Activated T-cell treated with anti-CD3 and anti-CD28 coated beads, Interleukin-2, amount 50 U/mL, for 4 hours (primary cell): ENCODE measurements around the gene UBE4B. TPM values are rescaled to one million over a fixed set of nuclear protein-coding genes. Genes with fewer than 3 reads are reported as not detected.
"Not testable (repeated sequence)": the region's sequence is repeated elsewhere in the genome, so short reads cannot be mapped to it uniquely, and the experiment has no call there.

ENCODE experiments used
- ATAC-seq, 2 donors: fragments of 200-7000 bp; cut with Tn5 transposase; one replicate each; pipeline ENCODE4 v1.10.0; 2021
- DNase-seq: peaks from one replicate; pipeline ENCODE4 v3.0.0-alpha.2; 2020
- H3K27me3 Mint-ChIP-seq: one replicate; pipeline ENCODE4 v1.8.0; 2021; ENCODE audit warnings: low read depth, mixed read lengths
- H3K36me3 Mint-ChIP-seq: one replicate; pipeline ENCODE4 v1.8.0; 2022; ENCODE audit warnings: mixed read lengths; ENCODE audit not compliant: insufficient read depth
- H3K4me1 Mint-ChIP-seq: one replicate; pipeline ENCODE4 v1.8.0; 2021; ENCODE audit warnings: low read depth, mixed read lengths
- H3K4me3 Mint-ChIP-seq: one replicate; pipeline ENCODE4 v1.8.0; 2021; ENCODE audit warnings: mild to moderate bottlenecking, moderate library complexity, mixed read lengths
- H3K9me3 Mint-ChIP-seq: one replicate; pipeline ENCODE4 v1.8.0; 2021; ENCODE audit warnings: mixed read lengths
- total RNA-seq, 3 donors: library from RNA; stranded (reverse); gene quantifications; one replicate each; pipeline ENCODE4 v1.2.1, GENCODE V29; 2021

The UBE4B gene
- total RNA-seq, 3 donors from 2014 or later: 31.5 to 35.9 (median 33.7) TPM

- H3K27me3 Mint-ChIP-seq: peaks cover 2% of the 10 kb centered on the region
- no peaks in the 10 kb centered on the region for H3K9me3 Mint-ChIP-seq
- DNase-seq (no peak), ATAC-seq (no peak)
- no peak overlapping the region for H3K4me3 Mint-ChIP-seq
- H3K4me1 Mint-ChIP-seq: no peaks in the 10 kb centered on the region
- H3K36me3 Mint-ChIP-seq: no peaks in the 10 kb centered on the region
Measured at GRCh38 chr1:10196976-10197375, 164.2 kb downstream of the UBE4B start.

- Mint-ChIP-seq H3K27me3 (peaks cover 3% of the 10 kb centered on the region), H3K9me3 (no peaks in the 10 kb centered on the region)
- ATAC-seq: no peak
Measured at GRCh38 chr1:10200620-10201019, 167.9 kb downstream of the UBE4B start.

GRCh38 chr1:10204003-10204642 is 171.4 kb downstream of the UBE4B start:
- no peak for DNase-seq
- H3K36me3 Mint-ChIP-seq: no peaks in the 10 kb centered on the region
- H3K9me3 Mint-ChIP-seq: no peaks in the 10 kb centered on the region
- H3K27me3 Mint-ChIP-seq: peaks cover 3% of the 10 kb centered on the region
- H3K4me3 Mint-ChIP-seq: no peak overlapping the region
- ATAC-seq: no peak
- H3K4me1 Mint-ChIP-seq: no peaks in the 10 kb centered on the region

More at GRCh38 chr1:10200620-10201019, 167.9 kb downstream of the UBE4B start:
- H3K4me3 Mint-ChIP-seq: no peak overlapping the region
- no peaks in the 10 kb centered on the region for H3K4me1 Mint-ChIP-seq
- no peaks in the 10 kb centered on the region for H3K36me3 Mint-ChIP-seq
- no peak for DNase-seq

- not testable (repeated sequence) for ATAC-seq, H3K27me3 Mint-ChIP-seq, DNase-seq
Measured at GRCh38 chr1:10205206-10205605, 172.4 kb downstream of the UBE4B start.

GRCh38 chr1:10207810-10208209 is 175.1 kb downstream of the UBE4B start:
- peaks cover 3% of the 10 kb centered on the region for H3K27me3 Mint-ChIP-seq
- ATAC-seq (no peak), DNase-seq (no peak)
- no peak overlapping the region for H3K4me3 Mint-ChIP-seq
- H3K4me1 Mint-ChIP-seq: peaks cover 20% of the 10 kb centered on the region
- H3K36me3 Mint-ChIP-seq: no peaks in the 10 kb centered on the region
- no peaks in the 10 kb centered on the region for H3K9me3 Mint-ChIP-seq

More at GRCh38 chr1:10205206-10205605, 172.4 kb downstream of the UBE4B start:
- not testable (repeated sequence) for H3K4me1 Mint-ChIP-seq, H3K36me3 Mint-ChIP-seq, H3K4me3 Mint-ChIP-seq, H3K9me3 Mint-ChIP-seq

- no peaks in the 10 kb centered on the region for H3K27me3 Mint-ChIP-seq
- no peaks in the 10 kb centered on the region for H3K9me3 Mint-ChIP-seq
- H3K4me3 Mint-ChIP-seq: peak overlapping the region; percentile 42
Measured at GRCh38 chr1:10208537-10208936, 175.8 kb downstream of the UBE4B start.

GRCh38 chr1:10209590-10209904 is 176.8 kb downstream of the UBE4B start:
- DNase-seq: no peak
- Mint-ChIP-seq H3K36me3 (no peaks in the 10 kb centered on the region), H3K9me3 (no peaks in the 10 kb centered on the region), H3K4me1 (peaks cover 26% of the 10 kb centered on the region), H3K27me3 (no peaks in the 10 kb centered on the region), H3K4me3 (peak overlapping the region; percentile 89)
- ATAC-seq: no peak

More at GRCh38 chr1:10208537-10208936, 175.8 kb downstream of the UBE4B start:
- no peak for DNase-seq
- Mint-ChIP-seq H3K4me1 (peaks cover 24% of the 10 kb centered on the region), H3K36me3 (no peaks in the 10 kb centered on the region)
- no peak for ATAC-seq

GRCh38 chr1:10209905-10210810 is 177.4 kb downstream of the UBE4B start, which contains the start of gene KIF1B:
TSS of gene KIF1B (plus strand) at chr1:10210570. CDS start at chr1:10232329, 21,759 bp downstream.
- Mint-ChIP-seq H3K4me3 (peak within 1 kb of the TSS; percentile 89), H3K4me1 (peaks cover 26% of the 10 kb centered on the region), H3K36me3 (no peaks in the 10 kb centered on the region), H3K27me3 (no peaks in the 10 kb centered on the region), H3K9me3 (no peaks in the 10 kb centered on the region)
- DNase-seq (peak; percentile 96), ATAC-seq (peak; percentile 98)

GRCh38 chr1:10210841-10211804 is 178.4 kb downstream of the UBE4B start:
- peak; percentile 1 to 2 for ATAC-seq
- Mint-ChIP-seq H3K4me1 (peaks cover 34% of the 10 kb centered on the region), H3K36me3 (no peaks in the 10 kb centered on the region), H3K4me3 (peak overlapping the region; percentile 79), H3K27me3 (no peaks in the 10 kb centered on the region), H3K9me3 (no peaks in the 10 kb centered on the region)
- peak; percentile 5 for DNase-seq

- peaks cover 41% of the 10 kb centered on the region for H3K4me1 Mint-ChIP-seq
Measured at GRCh38 chr1:10211805-10212410, 179.2 kb downstream of the UBE4B start.

GRCh38 chr1:10212476-10212875 is 179.7 kb downstream of the UBE4B start:
- ATAC-seq: no peak
- H3K4me1 Mint-ChIP-seq: peaks cover 41% of the 10 kb centered on the region

More at GRCh38 chr1:10211805-10212410, 179.2 kb downstream of the UBE4B start:
- no peak for ATAC-seq
- no peak for DNase-seq
- Mint-ChIP-seq H3K36me3 (no peaks in the 10 kb centered on the region), H3K9me3 (no peaks in the 10 kb centered on the region), H3K27me3 (no peaks in the 10 kb centered on the region), H3K4me3 (peak overlapping the region; percentile 79)

GRCh38 chr1:10213186-10213705 is 180.5 kb downstream of the UBE4B start:
- no peak overlapping the region for H3K4me3 Mint-ChIP-seq

More at GRCh38 chr1:10212476-10212875, 179.7 kb downstream of the UBE4B start:
- no peaks in the 10 kb centered on the region for H3K36me3 Mint-ChIP-seq
- no peaks in the 10 kb centered on the region for H3K27me3 Mint-ChIP-seq
- no peak for DNase-seq
- H3K9me3 Mint-ChIP-seq: no peaks in the 10 kb centered on the region
- H3K4me3 Mint-ChIP-seq: peak overlapping the region; percentile 79

GRCh38 chr1:10216090-10216749 is 183.5 kb downstream of the UBE4B start:
- Mint-ChIP-seq H3K36me3 (no peaks in the 10 kb centered on the region), H3K4me1 (peaks cover 43% of the 10 kb centered on the region), H3K27me3 (no peaks in the 10 kb centered on the region), H3K9me3 (no peaks in the 10 kb centered on the region), H3K4me3 (peak overlapping the region; percentile 51)
- DNase-seq (no peak), ATAC-seq (peak in 1 of 2 donors; percentile 10)

More at GRCh38 chr1:10213186-10213705, 180.5 kb downstream of the UBE4B start:
- H3K4me1 Mint-ChIP-seq: peaks cover 49% of the 10 kb centered on the region
- no peaks in the 10 kb centered on the region for H3K27me3 Mint-ChIP-seq
- H3K9me3 Mint-ChIP-seq: no peaks in the 10 kb centered on the region
- ATAC-seq: no peak
- no peak for DNase-seq
- no peaks in the 10 kb centered on the region for H3K36me3 Mint-ChIP-seq
